D341Med (cell line): ENCODE measurements around the gene ZCCHC2.

Source experiments
- DNase-seq: peaks from one replicate; pipeline ENCODE4 v3.0.0; 2012; ENCODE audit warnings: low spot score

The ZCCHC2 gene

GRCh38 chr18:62538881-62539280 lies 16.1 kb downstream of the ZCCHC2 start:
- DNase-seq: no peak

- DNase-seq: no peak
Measured at GRCh38 chr18:62539284-62540165, 16.7 kb downstream of the ZCCHC2 start.

GRCh38 chr18:62543021-62543420 lies 20.2 kb downstream of the ZCCHC2 start:
- DNase-seq: no peak

- DNase-seq: no peak
Measured at GRCh38 chr18:62545098-62545497, 22.3 kb downstream of the ZCCHC2 start.

GRCh38 chr18:62549755-62550154 lies 26.9 kb downstream of the ZCCHC2 start:
- no peak for DNase-seq

- no peak for DNase-seq
Measured at GRCh38 chr18:62550746-62551145, 27.9 kb downstream of the ZCCHC2 start.

GRCh38 chr18:62551972-62552513 lies 29.2 kb downstream of the ZCCHC2 start:
- no peak for DNase-seq

GRCh38 chr18:62554061-62554815 lies 31.4 kb downstream of the ZCCHC2 start:
- no peak for DNase-seq

- DNase-seq: no peak
Measured at GRCh38 chr18:62555135-62555534, 32.3 kb downstream of the ZCCHC2 start.

- DNase-seq: no peak
Measured at GRCh38 chr18:62556397-62556796, 33.6 kb downstream of the ZCCHC2 start.

- DNase-seq: no peak
Measured at GRCh38 chr18:62558015-62558663, 35.3 kb downstream of the ZCCHC2 start.

GRCh38 chr18:62564044-62564443 lies 41.2 kb downstream of the ZCCHC2 start:
- DNase-seq: no peak

GRCh38 chr18:62566199-62566598 lies 43.4 kb downstream of the ZCCHC2 start:
- DNase-seq: no peak

- DNase-seq: no peak
Measured at GRCh38 chr18:62566818-62567217, 44.0 kb downstream of the ZCCHC2 start.

GRCh38 chr18:62569081-62569655 lies 46.3 kb downstream of the ZCCHC2 start:
- no peak for DNase-seq

GRCh38 chr18:62571037-62571436 lies 48.2 kb downstream of the ZCCHC2 start:
- no peak for DNase-seq

GRCh38 chr18:62571648-62572047 lies 48.8 kb downstream of the ZCCHC2 start:
- no peak for DNase-seq

- DNase-seq: no peak
Measured at GRCh38 chr18:62572456-62572855, 49.6 kb downstream of the ZCCHC2 start.

GRCh38 chr18:62574776-62575175 lies 52.0 kb downstream of the ZCCHC2 start:
- no peak for DNase-seq

- no peak for DNase-seq
Measured at GRCh38 chr18:62576271-62576670, 53.4 kb downstream of the ZCCHC2 start.

- DNase-seq: no peak
Measured at GRCh38 chr18:62576845-62577512, 54.2 kb downstream of the ZCCHC2 start.

GRCh38 chr18:62577765-62578164 lies 54.9 kb downstream of the ZCCHC2 start:
- no peak for DNase-seq
